ENCODE results near the gene REEP6. TPM values are rescaled to one million over a fixed set of nuclear protein-coding genes. Genes with fewer than 3 reads are reported as not detected.

REEP6 gene
- total and polyA plus RNA-seq, 2 of the 4 experiments (the other 2 are of a cell fraction): 1.3 to 2.2 TPM

DNA sequence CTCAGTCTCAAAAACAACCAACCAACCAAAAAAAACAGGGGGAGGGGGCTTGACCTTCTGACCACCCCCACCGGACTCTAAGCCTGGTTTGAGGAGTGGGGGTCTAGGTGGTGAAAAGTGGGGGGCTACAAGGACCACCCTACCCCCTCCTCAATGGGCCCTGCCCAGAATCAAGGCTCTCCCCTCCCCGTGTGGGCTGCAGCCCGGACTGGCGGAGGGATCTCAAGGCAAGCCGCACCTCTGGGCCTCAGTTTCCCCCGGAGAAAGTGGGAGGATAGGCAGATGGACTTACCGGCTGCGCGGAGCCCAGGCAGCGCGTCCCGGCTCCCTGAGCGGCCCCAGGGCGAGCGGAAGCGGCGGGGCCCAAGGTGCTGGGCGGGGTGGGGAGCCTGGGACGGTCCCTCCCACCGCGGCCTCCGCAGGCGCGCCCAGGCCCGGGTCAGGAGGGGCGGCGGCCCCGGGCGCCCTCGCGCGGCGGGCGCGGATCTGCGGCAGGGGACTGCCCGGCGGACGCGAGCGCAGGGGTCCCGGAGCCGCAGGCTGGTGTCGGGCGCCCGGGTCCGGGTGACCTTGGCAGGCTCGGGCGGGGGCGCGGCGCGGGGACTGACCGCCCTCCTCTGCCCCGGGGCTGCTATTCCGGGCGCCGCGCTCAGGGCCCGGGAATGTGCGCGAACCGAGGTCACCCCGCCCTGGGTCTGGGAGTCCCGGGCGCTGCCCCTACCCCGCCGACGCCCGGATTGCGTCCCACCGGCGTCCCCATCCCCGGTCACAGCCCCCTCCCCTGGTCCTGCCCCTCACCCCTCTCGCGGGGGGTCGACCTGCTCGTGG lies 21.9 kb downstream of the REEP6 start, which contains the start of gene ADAMTSL5:
Gene ADAMTSL5, minus strand, starts transcription at position 349 of the 828 bp plus-strand sequence. CDS start 2,076 bp downstream, outside the sequence.
- peak within 1 kb of the TSS; percentile 98 for H3K4me3 ChIP-seq (ENCODE audit: insufficient read depth, low read depth, low read length)
- H2AK9ac ChIP-seq (replicated peaks; ENCODE audit: low read depth, low read length, poor library complexity): peak within 1 kb of the TSS; percentile 91
- H3K27me3 ChIP-seq (ENCODE audit: control insufficient read depth, insufficient read depth, low read length): no peaks in the 10 kb centered on the region
- in situ Hi-C loops (cut with MboI; ENCODE audit: low sequenced_read_pairs): no loop called here
- TF ChIP-seq CEBPB (IDR thresholded peaks at IDR 0.05; ENCODE audit: low read depth, low read length): no peak
- no peak for TF ChIP-seq RCOR1 (IDR thresholded peaks at IDR 0.05; ENCODE audit: insufficient replicate concordance, low read length)
- TF ChIP-seq USF2 (IDR thresholded peaks at IDR 0.05; ENCODE audit: low read depth, low read length): no peak
- no peak; the same call in 1 of the 2 replicates for TF ChIP-seq RAD21 (IDR thresholded peaks at IDR 0.05; ENCODE audit: low read length)
- TF ChIP-seq, protein P1, sequence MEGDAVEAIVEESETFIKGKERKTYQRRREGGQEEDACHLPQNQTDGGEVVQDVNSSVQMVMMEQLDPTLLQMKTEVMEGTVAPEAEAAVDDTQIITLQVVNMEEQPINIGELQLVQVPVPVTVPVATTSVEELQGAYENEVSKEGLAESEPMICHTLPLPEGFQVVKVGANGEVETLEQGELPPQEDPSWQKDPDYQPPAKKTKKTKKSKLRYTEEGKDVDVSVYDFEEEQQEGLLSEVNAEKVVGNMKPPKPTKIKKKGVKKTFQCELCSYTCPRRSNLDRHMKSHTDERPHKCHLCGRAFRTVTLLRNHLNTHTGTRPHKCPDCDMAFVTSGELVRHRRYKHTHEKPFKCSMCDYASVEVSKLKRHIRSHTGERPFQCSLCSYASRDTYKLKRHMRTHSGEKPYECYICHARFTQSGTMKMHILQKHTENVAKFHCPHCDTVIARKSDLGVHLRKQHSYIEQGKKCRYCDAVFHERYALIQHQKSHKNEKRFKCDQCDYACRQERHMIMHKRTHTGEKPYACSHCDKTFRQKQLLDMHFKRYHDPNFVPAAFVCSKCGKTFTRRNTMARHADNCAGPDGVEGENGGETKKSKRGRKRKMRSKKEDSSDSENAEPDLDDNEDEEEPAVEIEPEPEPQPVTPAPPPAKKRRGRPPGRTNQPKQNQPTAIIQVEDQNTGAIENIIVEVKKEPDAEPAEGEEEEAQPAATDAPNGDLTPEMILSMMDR (conservative IDR thresholded peaks at IDR 0.05; ENCODE audit: low read depth, low read length): peak; percentile 39
- no peak for TF ChIP-seq POLR2A (IDR thresholded peaks at IDR 0.05; ENCODE audit: low read depth, low read length)
- H3K4me1 ChIP-seq (ENCODE audit: control insufficient read depth, insufficient read depth, low read length): peaks cover 4% of the 10 kb centered on the region; the same call in 1 of the 2 replicates
- peak within 1 kb of the TSS; percentile 96 for H3K4me2 ChIP-seq (ENCODE audit: low read depth, low read length)
- H3K56ac ChIP-seq (ENCODE audit: extremely low read depth, insufficient read depth, low read length): peak within 1 kb of the TSS; percentile 41
- ChIA-PET POLR2A (ENCODE audit: unreplicated experiment) (no interaction called here), CTCF (no interaction called here)
- peaks cover 2% of the 10 kb centered on the region; the same call in 1 of the 2 replicates for H3K9me3 ChIP-seq (ENCODE audit: control insufficient read depth, insufficient read depth, low read length)
- DNase-seq (peak; percentile 28), ATAC-seq (ENCODE audit: low read depth) (peak; percentile 73)
- H2BK120ac ChIP-seq (ENCODE audit: low read depth, low read length): peak within 1 kb of the TSS; percentile 19
- H2BK15ac ChIP-seq (ENCODE audit: low read depth, low read length): no peak within 1 kb of the TSS
- H4K8ac ChIP-seq (ENCODE audit: low read depth in 2 of 2, low read length in 2 of 2): peak within 1 kb of the TSS; percentile 92 to 96
- peaks cover 5% of the 10 kb centered on the region; the same call in 1 of the 2 replicates for H3K36me3 ChIP-seq (ENCODE audit: control insufficient read depth, insufficient read depth, low read length)
- no TSS peak for BruUV-seq (replicated peaks)
- peaks cover 6% of the 10 kb centered on the region; the same call in 1 of the 2 replicates for H4K20me1 ChIP-seq (ENCODE audit: insufficient read depth, low read length)
- peak within 1 kb of the TSS; percentile 83 for H3K27ac ChIP-seq (ENCODE audit: insufficient read depth, low read length)
- peaks cover 4 to 15% of the 10 kb centered on the region in 2 experiments; a peak in 1 of 4 replicates for H3K79me1 ChIP-seq (ENCODE audit: low read depth in 1 of 2, low read length in 2 of 2)
- H2AK5ac ChIP-seq (ENCODE audit: low read depth, low read length): peak within 1 kb of the TSS; percentile 84
- peak within 1 kb of the TSS; percentile 64; the same call in 1 of the 2 replicates for H4K91ac ChIP-seq (ENCODE audit: insufficient read depth, low read depth, low read length)
- dilution Hi-C loops (cut with HindIII; ENCODE audit: low sequenced_read_pairs, unreplicated experiment): no loop called here
- H3K23ac ChIP-seq (ENCODE audit: low read depth, low read length): no peak within 1 kb of the TSS
- H3K18ac ChIP-seq (ENCODE audit: low read depth, low read length): peak within 1 kb of the TSS; percentile 95
- WGBS, 2 experiments (ENCODE audit: extremely low coverage in 2 of 2, insufficient read length in 1 of 2): 1% methylated on average over 39 of the region's 78 CpGs; no CpG with 5 or more reads in 1 of the 2 experiments
- intact Hi-C loops (cut with micrococcal nuclease): no loop called here
- peak within 1 kb of the TSS; percentile 98 for H3K9ac ChIP-seq (ENCODE audit: low read depth, low read length)
- peak within 1 kb of the TSS; percentile 29; the same call in 1 of the 2 replicates for H3K14ac ChIP-seq (replicated peaks; ENCODE audit: low read depth, low read length)
- no peak within 1 kb of the TSS for H2BK20ac ChIP-seq (ENCODE audit: low read depth, low read length)
- no peaks in the 10 kb centered on the region for H3K9me1 ChIP-seq (ENCODE audit: insufficient read depth, low read length)
- H3K4ac ChIP-seq (ENCODE audit: low read depth, low read length): peak within 1 kb of the TSS; percentile 82
- H4K5ac ChIP-seq (ENCODE audit: low read depth, low read length): peak within 1 kb of the TSS; percentile 94
- peak within 1 kb of the TSS; percentile 90 for H2AFZ ChIP-seq (replicated peaks; ENCODE audit: low read length, poor library complexity)
- peak within 1 kb of the TSS; percentile 77 for H2BK5ac ChIP-seq (ENCODE audit: low read depth, low read length, poor library complexity, severe bottlenecking)
